GM12878 (cell line): ENCODE measurements around the gene LTBP2. TPM values are rescaled to one million over a fixed set of nuclear protein-coding genes. Genes with fewer than 3 reads are reported as not detected.

Source experiments
- ATAC-seq: fragments of 200-7000 bp; cut with Tn5 transposase; 3 replicates; pipeline ENCODE4 v1.9.1; 2020; ENCODE audit warnings: mild to moderate bottlenecking, moderate library complexity
- BruUV-seq: library from RNA; stranded (reverse); fragments of 400-500 nt; replicated peaks from 2 replicates; lab custom pipeline; 2021; lab: Mats Ljungman, UMichigan
- CTCF ChIA-PET: fragments of 300-600 bp; sonication (Branson Sonifier 250); formaldehyde crosslinking; extraction: SDS; loops from one replicate; lab custom pipeline; 2021; ENCODE audit warnings: inconsistent platforms; lab: Yijun Ruan, JAX
- POLR2A ChIA-PET: fragments of 350-600 bp; formaldehyde crosslinking; extraction: SDS; loops from one replicate; lab custom pipeline; 2021; ENCODE audit warnings: inconsistent platforms; lab: Charles Lee
- RAD21 ChIA-PET: fragments of 300-600 bp; sonication (Branson Sonifier 250); formaldehyde crosslinking; loops from one replicate; lab custom pipeline; 2023; ENCODE audit warnings: antibody characterized with exemption; ENCODE audit not compliant: unreplicated experiment; lab: Charles Lee
- SMC1A ChIA-PET: fragments of 300-600 bp; sonication (Branson Sonifier 250); formaldehyde crosslinking; loops from one replicate; lab custom pipeline; 2023; ENCODE audit not compliant: unreplicated experiment, uncharacterized antibody; lab: Charles Lee
- DNase-seq: peaks from one replicate; pipeline ENCODE4 v3.0.0-alpha.2; 2011; ENCODE audit warnings: low read depth, low spot score
- FAIRE-seq: peaks from 3 replicates; lab custom pipeline; 2011; peaks lifted over from hg19 to GRCh38; lab: Jason Lieb, UNC
- H2AFZ ChIP-seq: 2 replicates; pipeline ENCODE4 v1.6.0; 2011; ENCODE audit warnings: low read depth, low read length, control low read depth; ENCODE audit not compliant: control insufficient read depth
- H3K27ac ChIP-seq: 2 replicates; pipeline ENCODE4 v1.5.1; 2011; ENCODE audit warnings: control low read depth; ENCODE audit not compliant: control insufficient read depth, insufficient read depth
- H3K27me3 ChIP-seq, 2 experiments: replicated peaks in 1 of 2; 2 replicates each; pipeline versions ENCODE4 v1.6.0 to v1.6.1; 2011; ENCODE audit warnings: low read length in 1 of 2; ENCODE audit not compliant: control insufficient read depth in 2 of 2, insufficient read depth in 2 of 2
- H3K36me3 ChIP-seq, 2 experiments: 2 replicates each; pipeline ENCODE4 v1.5.1; 2011; ENCODE audit warnings: low read length in 1 of 2; ENCODE audit not compliant: control insufficient read depth in 2 of 2, insufficient read depth in 2 of 2
- H3K4me1 ChIP-seq: 2 replicates; pipeline ENCODE4 v1.6.1; 2011; ENCODE audit warnings: mild to moderate bottlenecking, low read length, moderate library complexity, mixed read lengths; ENCODE audit not compliant: control insufficient read depth, insufficient read depth
- H3K4me2 ChIP-seq: 2 replicates; pipeline ENCODE4 v1.6.0; 2011; ENCODE audit warnings: control low read depth; ENCODE audit not compliant: control insufficient read depth, insufficient read depth
- H3K4me3 ChIP-seq: fragments of 200-600 bp; sonication (generic); 2 replicates; pipeline ENCODE4 v1.5.1; 2016
- H3K79me2 ChIP-seq: 2 replicates; pipeline ENCODE4 v1.6.0; 2011; ENCODE audit warnings: low read length; ENCODE audit not compliant: control insufficient read depth, insufficient read depth
- H3K9ac ChIP-seq: 2 replicates; pipeline ENCODE4 v1.8.0; 2011; ENCODE audit warnings: low read length, control low read depth, mixed read lengths; ENCODE audit not compliant: control insufficient read depth, insufficient read depth
- H3K9me3 ChIP-seq: replicated peaks from 3 replicates; pipeline ENCODE4 v1.5.1; 2011; ENCODE audit warnings: mild to moderate bottlenecking, low read length; ENCODE audit not compliant: control insufficient read depth, insufficient read depth
- H4K20me1 ChIP-seq: 2 replicates; pipeline ENCODE4 v1.6.0; 2011; ENCODE audit not compliant: control insufficient read depth, insufficient read depth
- CHD1 ChIP-seq: IDR thresholded peaks from 2 replicates; pipeline ENCODE4 v1.6.1; 2012; ENCODE audit warnings: low read depth, low read length, improper control_type of control experiment
- CREM ChIP-seq: IDR thresholded peaks from 2 replicates; pipeline ENCODE4 v1.6.1; 2014; ENCODE audit warnings: antibody characterized with exemption, low read depth
- DPF2 ChIP-seq: fragments of 450-650 bp; IDR thresholded peaks from 2 replicates; pipeline ENCODE4 v1.6.1; 2017; ENCODE audit warnings: mild to moderate bottlenecking
- EGR1 ChIP-seq, 2 experiments: IDR thresholded peaks; 1 replicate in 1 of 2; 2 replicates in 1 of 2; pipeline ENCODE4 v1.6.1; 2011 to 2012; ENCODE audit warnings: low read depth in 2 of 2, low read length in 2 of 2, borderline replicate concordance in 1 of 2, mild to moderate bottlenecking in 1 of 2, moderate library complexity in 1 of 2
- JUND ChIP-seq: IDR thresholded peaks from 2 replicates; pipeline ENCODE4 v1.6.1; 2012; ENCODE audit warnings: low read depth, mild to moderate bottlenecking, low read length, improper control_type of control experiment, moderate library complexity
- PAX5 ChIP-seq: IDR thresholded peaks from 2 replicates; pipeline ENCODE4 v1.6.1; 2011; ENCODE audit warnings: low read depth, low read length, borderline replicate concordance
- TBL1XR1 ChIP-seq: IDR thresholded peaks from 2 replicates; pipeline ENCODE4 v1.6.1; 2012; ENCODE audit warnings: low read depth, low read length, improper control_type of control experiment
- ZBED1 ChIP-seq: IDR thresholded peaks from 2 replicates; pipeline ENCODE4 v1.6.1; 2016; ENCODE audit warnings: borderline replicate concordance
- ZNF24 ChIP-seq: fragments of 450-650 bp; IDR thresholded peaks from 2 replicates; pipeline ENCODE4 v1.6.1; 2017; ENCODE audit warnings: antibody characterized with exemption, mild to moderate bottlenecking
- WGBS: methylation state at CpG from one replicate; pipeline ENCODE4 v1.1.6; 2016; ENCODE audit warnings: low lambda C conversion rate; ENCODE audit not compliant: insufficient replicate concordance, insufficient coverage; ENCODE audit errors: missing lambda C conversion rate; 5-methylcytosine and 5-hydroxymethylcytosine counted together
- in situ Hi-C: fragments of 300-500 bp; cut with MboI; formaldehyde crosslinking; loops from 9 replicates; pipeline ENCODE4 v1.14.3; 2018; ENCODE audit warnings: mixed read lengths
- intact Hi-C: fragments of 100-400 bp; cut with micrococcal nuclease; formaldehyde crosslinking; loops from one replicate; pipeline ENCODE4 v1.14.2; 2022; ENCODE audit not compliant: unreplicated experiment
- polyA plus RNA-seq, 11 experiments: library from polyadenylated mRNA; depleted of rRNA in 4 of 11; unstranded in 6 of 11; stranded (reverse) in 5 of 11; fragments of >200 nt; fragmentation: Nextera tagmentation in 4 of 11; fragmentation: Illumina TruSeq in 1 of 11; extraction: Ambion mirVana in 4 of 11; extraction: Trizol in 1 of 11; gene quantifications; 1 replicate in 1 of 11; 2 replicates in 10 of 11; pipeline versions ENCODE4 v1.2.1 to v1.2.3, GENCODE V29; 2011 to 2016; ENCODE audit warnings: inconsistent platforms in 2 of 11, missing spikeins in 2 of 11, low read depth in 1 of 11
- total RNA-seq, 4 experiments: library from RNA; depleted of rRNA in 3 of 4; stranded (reverse); fragments of >200 nt in 3 of 4; fragmentation: Illumina TruSeq in 1 of 4; extraction: Trizol in 1 of 4; gene quantifications; 2 replicates each; pipeline versions ENCODE4 v1.2.1 to v1.2.3, GENCODE V29; 2013 to 2021
- TF ChIP-seq, protein P1 (sequence below): fragments of 450-650 bp; IDR thresholded peaks from 2 replicates; pipeline ENCODE4 v1.6.1; 2018; ENCODE audit warnings: mild to moderate bottlenecking, low read depth, moderate library complexity; ENCODE audit not compliant: partially characterized antibody
- TF ChIP-seq, protein P2 (sequence below): fragments of 450-650 bp; IDR thresholded peaks from 2 replicates; pipeline ENCODE4 v1.6.1; 2017; ENCODE audit warnings: mild to moderate bottlenecking, moderate library complexity
- TF ChIP-seq, protein P3 (sequence below): fragments of 450-650 bp; formaldehyde crosslinking; IDR thresholded peaks from 2 replicates; pipeline ENCODE4 v1.4.0; 2022; ENCODE audit warnings: mild to moderate bottlenecking, moderate library complexity

LTBP2 gene
- total and polyA plus RNA-seq, 10 of the 15 experiments (the other 5 are each of a cell fraction or from before 2014, with no cell fraction given), result 0.03 to 0.23 (median 0.06) TPM; not detected in 1

DNA sequence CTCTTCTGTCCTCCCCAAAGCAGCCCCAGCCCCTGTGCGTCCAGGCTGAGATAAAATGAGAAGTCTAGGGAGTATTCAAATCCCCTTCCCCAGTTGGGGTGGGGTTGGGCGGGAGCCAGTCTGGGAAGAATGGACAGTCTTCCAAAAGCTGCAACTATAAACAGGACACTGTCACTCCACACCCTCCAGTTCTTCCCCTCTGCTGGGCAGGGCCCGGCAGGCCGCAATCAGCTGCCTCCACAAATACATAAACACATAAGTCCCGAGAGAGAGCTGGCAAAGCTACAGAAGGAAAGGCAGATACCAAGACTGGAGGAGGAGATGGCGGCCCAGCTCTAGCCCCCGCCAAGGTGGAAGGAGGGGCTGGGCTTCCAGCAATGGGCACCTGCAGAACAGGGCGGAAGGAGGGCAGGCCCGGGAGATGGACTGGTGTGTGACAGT, 12.7 kb downstream of the LTBP2 start (continued):
- TF ChIP-seq, protein P1, sequence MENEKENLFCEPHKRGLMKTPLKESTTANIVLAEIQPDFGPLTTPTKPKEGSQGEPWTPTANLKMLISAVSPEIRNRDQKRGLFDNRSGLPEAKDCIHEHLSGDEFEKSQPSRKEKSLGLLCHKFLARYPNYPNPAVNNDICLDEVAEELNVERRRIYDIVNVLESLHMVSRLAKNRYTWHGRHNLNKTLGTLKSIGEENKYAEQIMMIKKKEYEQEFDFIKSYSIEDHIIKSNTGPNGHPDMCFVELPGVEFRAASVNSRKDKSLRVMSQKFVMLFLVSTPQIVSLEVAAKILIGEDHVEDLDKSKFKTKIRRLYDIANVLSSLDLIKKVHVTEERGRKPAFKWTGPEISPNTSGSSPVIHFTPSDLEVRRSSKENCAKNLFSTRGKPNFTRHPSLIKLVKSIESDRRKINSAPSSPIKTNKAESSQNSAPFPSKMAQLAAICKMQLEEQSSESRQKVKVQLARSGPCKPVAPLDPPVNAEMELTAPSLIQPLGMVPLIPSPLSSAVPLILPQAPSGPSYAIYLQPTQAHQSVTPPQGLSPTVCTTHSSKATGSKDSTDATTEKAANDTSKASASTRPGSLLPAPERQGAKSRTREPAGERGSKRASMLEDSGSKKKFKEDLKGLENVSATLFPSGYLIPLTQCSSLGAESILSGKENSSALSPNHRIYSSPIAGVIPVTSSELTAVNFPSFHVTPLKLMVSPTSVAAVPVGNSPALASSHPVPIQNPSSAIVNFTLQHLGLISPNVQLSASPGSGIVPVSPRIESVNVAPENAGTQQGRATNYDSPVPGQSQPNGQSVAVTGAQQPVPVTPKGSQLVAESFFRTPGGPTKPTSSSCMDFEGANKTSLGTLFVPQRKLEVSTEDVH, result no peak

DNA sequence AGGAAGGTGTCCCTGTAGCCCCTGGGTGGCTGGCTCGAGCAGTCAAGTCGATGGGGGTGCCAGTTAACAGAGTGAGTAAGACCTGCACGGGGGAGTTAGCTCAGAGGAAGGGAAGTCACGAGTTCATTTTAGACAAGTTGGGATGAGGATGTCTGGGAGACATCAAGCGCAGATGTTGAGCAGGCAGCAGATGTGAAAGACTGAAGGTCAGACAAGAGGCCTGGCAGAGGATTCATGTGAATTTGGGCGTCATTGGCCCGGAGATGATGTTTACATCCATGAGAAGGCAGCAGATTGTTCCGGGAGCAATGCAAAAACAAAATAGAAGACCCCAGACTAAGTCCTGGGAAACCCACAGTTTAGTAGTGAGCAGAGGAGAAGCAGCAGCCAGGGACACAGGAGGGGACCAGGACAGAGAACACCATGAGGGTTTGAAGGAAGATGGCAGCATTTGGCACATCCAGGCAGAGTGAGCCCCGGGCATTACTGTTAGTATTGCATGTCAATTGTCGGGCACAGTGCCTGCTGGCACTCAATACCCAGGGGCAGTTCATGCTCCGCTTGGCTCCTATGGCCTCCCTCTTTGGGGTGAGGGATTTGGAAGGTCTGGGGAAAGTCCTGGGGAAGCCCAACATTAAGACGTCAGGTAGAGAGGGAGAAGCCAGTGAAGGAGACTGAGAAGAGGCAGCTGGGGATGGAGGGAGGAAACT, 15.1 kb downstream of the LTBP2 start:
- H3K27me3 ChIP-seq, result no peaks in the 10 kb centered on the region
- SMC1A ChIA-PET, result interaction anchor here (1.0 kb wide), 1 partner anchor 12 kb away, joined by 3 read pairs; no protein-coding TSS in a partner anchor
- no peaks in the 10 kb centered on the region for H3K36me3 ChIP-seq
- POLR2A ChIA-PET, result no interaction called here
- in situ Hi-C loops (no loop called here), intact Hi-C loops (no loop called here)
- H3K4me3 ChIP-seq, result no peak overlapping the region
- BruUV-seq, result no TSS peak
- peaks cover 15% of the 10 kb centered on the region for H3K4me1 ChIP-seq
- ATAC-seq, result no peak
- no peak for DNase-seq
- RAD21 ChIA-PET, result no interaction called here
- CTCF ChIA-PET, result interaction anchor here (1.4 to 3.0 kb wide), 2 partner anchors 12 to 14 kb away, joined by 5 to 14 read pairs; partner anchors contain the start of gene LTBP2
- H3K27ac ChIP-seq, result no peak overlapping the region
- H2AFZ ChIP-seq, result no peak overlapping the region
- WGBS, result 24% methylated on average over 12 of the region's 12 CpGs
- no peaks in the 10 kb centered on the region for H3K9me3 ChIP-seq
- H3K79me2 ChIP-seq, result no peaks in the 10 kb centered on the region
- H3K9ac ChIP-seq, result no peak overlapping the region
- no peak overlapping the region for H3K4me2 ChIP-seq
- no peak for FAIRE-seq
- H4K20me1 ChIP-seq, result no peaks in the 10 kb centered on the region
- no peak for TF ChIP-seq EGR1 (IDR thresholded peaks at IDR 0.05; ENCODE audit: borderline replicate concordance in 1 of 2, low read depth in 2 of 2, low read length in 2 of 2)
- no peak for TF ChIP-seq PAX5
- TF ChIP-seq TBL1XR1, result no peak
- TF ChIP-seq, protein P2, sequence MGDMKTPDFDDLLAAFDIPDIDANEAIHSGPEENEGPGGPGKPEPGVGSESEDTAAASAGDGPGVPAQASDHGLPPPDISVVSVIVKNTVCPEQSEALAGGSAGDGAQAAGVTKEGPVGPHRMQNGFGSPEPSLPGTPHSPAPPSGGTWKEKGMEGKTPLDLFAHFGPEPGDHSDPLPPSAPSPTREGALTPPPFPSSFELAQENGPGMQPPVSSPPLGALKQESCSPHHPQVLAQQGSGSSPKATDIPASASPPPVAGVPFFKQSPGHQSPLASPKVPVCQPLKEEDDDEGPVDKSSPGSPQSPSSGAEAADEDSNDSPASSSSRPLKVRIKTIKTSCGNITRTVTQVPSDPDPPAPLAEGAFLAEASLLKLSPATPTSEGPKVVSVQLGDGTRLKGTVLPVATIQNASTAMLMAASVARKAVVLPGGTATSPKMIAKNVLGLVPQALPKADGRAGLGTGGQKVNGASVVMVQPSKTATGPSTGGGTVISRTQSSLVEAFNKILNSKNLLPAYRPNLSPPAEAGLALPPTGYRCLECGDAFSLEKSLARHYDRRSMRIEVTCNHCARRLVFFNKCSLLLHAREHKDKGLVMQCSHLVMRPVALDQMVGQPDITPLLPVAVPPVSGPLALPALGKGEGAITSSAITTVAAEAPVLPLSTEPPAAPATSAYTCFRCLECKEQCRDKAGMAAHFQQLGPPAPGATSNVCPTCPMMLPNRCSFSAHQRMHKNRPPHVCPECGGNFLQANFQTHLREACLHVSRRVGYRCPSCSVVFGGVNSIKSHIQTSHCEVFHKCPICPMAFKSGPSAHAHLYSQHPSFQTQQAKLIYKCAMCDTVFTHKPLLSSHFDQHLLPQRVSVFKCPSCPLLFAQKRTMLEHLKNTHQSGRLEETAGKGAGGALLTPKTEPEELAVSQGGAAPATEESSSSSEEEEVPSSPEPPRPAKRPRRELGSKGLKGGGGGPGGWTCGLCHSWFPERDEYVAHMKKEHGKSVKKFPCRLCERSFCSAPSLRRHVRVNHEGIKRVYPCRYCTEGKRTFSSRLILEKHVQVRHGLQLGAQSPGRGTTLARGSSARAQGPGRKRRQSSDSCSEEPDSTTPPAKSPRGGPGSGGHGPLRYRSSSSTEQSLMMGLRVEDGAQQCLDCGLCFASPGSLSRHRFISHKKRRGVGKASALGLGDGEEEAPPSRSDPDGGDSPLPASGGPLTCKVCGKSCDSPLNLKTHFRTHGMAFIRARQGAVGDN, result no peak
- TF ChIP-seq, protein P3, sequence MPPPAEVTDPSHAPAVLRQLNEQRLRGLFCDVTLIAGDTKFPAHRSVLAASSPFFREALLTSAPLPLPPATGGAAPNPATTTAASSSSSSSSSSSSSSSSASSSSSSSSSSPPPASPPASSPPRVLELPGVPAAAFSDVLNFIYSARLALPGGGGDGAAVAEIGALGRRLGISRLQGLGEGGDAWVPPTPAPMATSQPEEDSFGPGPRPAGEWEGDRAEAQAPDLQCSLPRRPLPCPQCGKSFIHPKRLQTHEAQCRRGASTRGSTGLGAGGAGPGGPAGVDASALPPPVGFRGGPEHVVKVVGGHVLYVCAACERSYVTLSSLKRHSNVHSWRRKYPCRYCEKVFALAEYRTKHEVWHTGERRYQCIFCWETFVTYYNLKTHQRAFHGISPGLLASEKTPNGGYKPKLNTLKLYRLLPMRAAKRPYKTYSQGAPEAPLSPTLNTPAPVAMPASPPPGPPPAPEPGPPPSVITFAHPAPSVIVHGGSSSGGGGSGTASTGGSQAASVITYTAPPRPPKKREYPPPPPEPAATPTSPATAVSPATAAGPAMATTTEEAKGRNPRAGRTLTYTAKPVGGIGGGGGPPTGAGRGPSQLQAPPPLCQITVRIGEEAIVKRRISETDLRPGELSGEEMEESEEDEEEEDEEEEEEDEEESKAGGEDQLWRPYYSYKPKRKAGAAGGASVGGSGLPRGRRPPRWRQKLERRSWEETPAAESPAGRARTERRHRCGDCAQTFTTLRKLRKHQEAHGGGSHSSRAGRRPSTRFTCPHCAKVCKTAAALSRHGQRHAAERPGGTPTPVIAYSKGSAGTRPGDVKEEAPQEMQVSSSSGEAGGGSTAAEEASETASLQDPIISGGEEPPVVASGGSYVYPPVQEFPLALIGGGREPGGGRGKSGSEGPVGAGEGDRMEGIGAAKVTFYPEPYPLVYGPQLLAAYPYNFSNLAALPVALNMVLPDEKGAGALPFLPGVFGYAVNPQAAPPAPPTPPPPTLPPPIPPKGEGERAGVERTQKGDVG (CRISPR knock-in tag), result no peak
- no peak for TF ChIP-seq CHD1
- no peak for TF ChIP-seq CREM
- TF ChIP-seq ZNF24, result no peak
- TF ChIP-seq ZBED1, result no peak
- no peak for TF ChIP-seq JUND
- no peak for TF ChIP-seq DPF2
